Ascending aorta (tissue), 2 donors: ENCODE results near the gene FSTL5. TPM values are rescaled to one million over a fixed set of nuclear protein-coding genes. Genes with fewer than 3 reads are reported as not detected.

Experiments used
- DNase-seq, 2 donors: peaks; one replicate each; pipeline ENCODE4 v3.0.0-alpha.2; 2019; ENCODE audit warnings: low spot score in 2 of 2
- H3K27ac ChIP-seq, 2 donors: fragments of 200-600 bp; sonication (generic); one replicate each; pipeline ENCODE4 v1.5.1; 2016 to 2017; ENCODE audit warnings: mild to moderate bottlenecking in 1 of 2
- H3K27me3 ChIP-seq: fragments of 200-600 bp; sonication (generic); one replicate; pipeline ENCODE4 v1.5.1; 2017
- H3K36me3 ChIP-seq, 2 donors: fragments of 200-600 bp; sonication (generic); one replicate each; pipeline ENCODE4 v1.5.1; 2016
- H3K4me1 ChIP-seq, 2 donors: fragments of 200-600 bp; sonication (generic); one replicate each; pipeline ENCODE4 v1.5.1; 2016 to 2017; ENCODE audit warnings: mild to moderate bottlenecking in 1 of 2
- H3K4me3 ChIP-seq, 2 donors: fragments of 200-600 bp; sonication (generic); one replicate each; pipeline ENCODE4 v1.5.1; 2016 to 2017; ENCODE audit warnings: mild to moderate bottlenecking in 1 of 2
- H3K9me3 ChIP-seq, 2 donors: fragments of 200-600 bp; sonication (generic); one replicate each; pipeline ENCODE4 v1.5.1; 2016
- intact Hi-C: fragments of 100-400 bp; cut with DNase I; formaldehyde crosslinking; loops from one replicate; pipeline ENCODE4 v1.15.1; 2023
- total RNA-seq: library from RNA; depleted of rRNA; stranded (reverse); fragments of >200 nt; gene quantifications from one replicate; pipeline ENCODE4 v1.1.0, GENCODE V29; 2016
- TF ChIP-seq, protein P1 (sequence below), 3 experiments: fragments of 200-600 bp in 2 of 3; fragments of 450-650 bp in 1 of 3; sonication (generic) in 2 of 3; IDR thresholded peaks; one replicate each; pipeline ENCODE4 v1.5.1; 2016 to 2019; ENCODE audit warnings: antibody characterized with exemption in 3 of 3, mild to moderate bottlenecking in 1 of 3, moderate library complexity in 1 of 3

FSTL5 gene
- total RNA-seq, 1 donor from 2014 or later: not detected

DNA sequence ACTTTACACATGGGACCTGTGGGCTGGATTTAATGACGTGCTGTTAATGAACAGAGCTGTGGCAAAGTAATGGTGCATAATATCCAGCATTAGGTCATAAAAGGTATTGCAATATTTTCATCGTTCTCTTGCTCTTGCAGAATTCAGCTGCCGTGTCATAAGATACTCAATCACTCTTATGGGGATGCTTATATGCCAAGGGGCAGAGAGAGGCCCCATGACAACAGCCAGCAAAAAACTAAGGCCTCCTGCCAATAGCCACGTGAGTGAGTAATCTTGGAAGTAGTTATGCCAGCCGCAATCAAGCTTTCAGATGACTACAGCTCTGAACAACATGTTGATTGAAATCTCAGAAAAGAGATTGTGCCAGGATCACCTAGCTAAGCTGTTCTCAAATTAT, 616.9 kb downstream of the FSTL5 start:
- H3K9me3 ChIP-seq: no peaks in the 10 kb centered on the region
- H3K27me3 ChIP-seq: no peaks in the 10 kb centered on the region
- H3K4me3 ChIP-seq: no peak overlapping the region
- no peaks in the 10 kb centered on the region for H3K36me3 ChIP-seq
- intact Hi-C loops: no loop called here
- TF ChIP-seq, protein P1, sequence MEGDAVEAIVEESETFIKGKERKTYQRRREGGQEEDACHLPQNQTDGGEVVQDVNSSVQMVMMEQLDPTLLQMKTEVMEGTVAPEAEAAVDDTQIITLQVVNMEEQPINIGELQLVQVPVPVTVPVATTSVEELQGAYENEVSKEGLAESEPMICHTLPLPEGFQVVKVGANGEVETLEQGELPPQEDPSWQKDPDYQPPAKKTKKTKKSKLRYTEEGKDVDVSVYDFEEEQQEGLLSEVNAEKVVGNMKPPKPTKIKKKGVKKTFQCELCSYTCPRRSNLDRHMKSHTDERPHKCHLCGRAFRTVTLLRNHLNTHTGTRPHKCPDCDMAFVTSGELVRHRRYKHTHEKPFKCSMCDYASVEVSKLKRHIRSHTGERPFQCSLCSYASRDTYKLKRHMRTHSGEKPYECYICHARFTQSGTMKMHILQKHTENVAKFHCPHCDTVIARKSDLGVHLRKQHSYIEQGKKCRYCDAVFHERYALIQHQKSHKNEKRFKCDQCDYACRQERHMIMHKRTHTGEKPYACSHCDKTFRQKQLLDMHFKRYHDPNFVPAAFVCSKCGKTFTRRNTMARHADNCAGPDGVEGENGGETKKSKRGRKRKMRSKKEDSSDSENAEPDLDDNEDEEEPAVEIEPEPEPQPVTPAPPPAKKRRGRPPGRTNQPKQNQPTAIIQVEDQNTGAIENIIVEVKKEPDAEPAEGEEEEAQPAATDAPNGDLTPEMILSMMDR (IDR thresholded peaks at IDR 0.05): no peak
- DNase-seq: no peak
- H3K4me1 ChIP-seq: no peaks in the 10 kb centered on the region
- H3K27ac ChIP-seq: no peak overlapping the region

DNA sequence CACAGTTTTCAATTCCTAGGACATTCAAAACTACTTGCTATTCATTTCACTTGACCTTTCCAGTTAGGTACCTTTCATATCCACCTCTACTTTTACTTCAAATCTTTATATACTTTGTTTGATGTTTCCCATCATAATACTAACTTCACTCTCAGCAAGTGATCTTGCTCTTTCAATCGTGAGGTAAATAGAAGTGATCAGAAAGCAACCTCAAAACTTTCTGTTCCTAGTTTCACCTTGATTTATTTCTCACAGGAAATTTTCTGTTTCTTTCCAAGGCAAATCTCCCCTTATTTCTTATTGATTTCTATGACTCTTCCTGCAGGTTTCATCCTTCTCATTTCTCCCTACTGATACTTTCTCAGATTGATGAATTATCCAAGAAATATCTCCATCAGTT, 623.5 kb downstream of the FSTL5 start:
- H3K36me3 ChIP-seq: no peaks in the 10 kb centered on the region
- no peak overlapping the region for H3K27ac ChIP-seq
- no peaks in the 10 kb centered on the region for H3K9me3 ChIP-seq
- TF ChIP-seq, protein P1 (IDR thresholded peaks at IDR 0.05): no peak
- DNase-seq: no peak
- H3K4me3 ChIP-seq: no peak overlapping the region
- intact Hi-C loops: no loop called here
- H3K27me3 ChIP-seq: no peaks in the 10 kb centered on the region
- no peaks in the 10 kb centered on the region for H3K4me1 ChIP-seq

DNA sequence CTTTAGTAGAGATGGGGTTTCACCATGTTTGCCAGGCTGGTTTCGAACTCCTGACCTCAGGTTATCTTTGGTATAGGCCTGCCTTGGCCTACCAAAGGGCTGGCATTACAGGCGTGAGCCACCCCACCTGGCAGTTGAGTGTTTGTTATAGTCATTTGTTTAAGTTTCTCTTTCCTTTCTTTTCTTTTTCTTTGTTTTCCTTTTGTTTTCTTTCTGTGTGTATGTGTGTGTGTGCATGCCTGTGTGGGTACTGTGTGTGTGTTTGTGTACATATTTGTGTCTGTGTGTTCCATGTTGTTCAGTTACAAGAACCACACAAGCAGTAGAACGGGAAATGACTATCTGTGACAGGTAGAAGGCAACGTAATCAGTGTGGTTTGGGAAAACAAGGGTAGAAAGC, 624.9 kb downstream of the FSTL5 start:
- intact Hi-C loops: no loop called here
- Histone ChIP-seq H3K9me3 (no peaks in the 10 kb centered on the region), H3K27me3 (no peaks in the 10 kb centered on the region), H3K4me1 (no peaks in the 10 kb centered on the region), H3K36me3 (no peaks in the 10 kb centered on the region), H3K27ac (no peak overlapping the region), H3K4me3 (no peak overlapping the region)
- DNase-seq: no peak
- TF ChIP-seq, protein P1 (IDR thresholded peaks at IDR 0.05): no peak

DNA sequence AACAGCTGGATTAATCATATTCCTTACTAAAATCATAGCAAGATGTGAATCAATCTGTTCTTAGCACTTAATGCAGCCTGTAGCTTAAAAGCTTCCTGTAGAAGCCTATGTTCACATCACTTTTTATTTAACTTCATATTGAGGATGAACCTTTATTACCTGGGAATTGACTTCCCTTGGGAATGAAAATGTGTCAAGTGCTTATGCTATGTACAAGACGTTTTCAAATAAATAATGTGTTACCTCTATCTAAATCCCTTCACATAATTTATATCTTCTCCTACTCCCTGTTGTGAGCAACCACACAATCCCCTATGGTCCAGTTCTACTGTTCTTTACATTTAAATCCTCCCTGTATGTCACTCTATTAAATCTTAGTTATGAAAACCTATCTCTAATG, 633.1 kb downstream of the FSTL5 start:
- H3K9me3 ChIP-seq: no peaks in the 10 kb centered on the region
- DNase-seq: no peak
- TF ChIP-seq, protein P1 (IDR thresholded peaks at IDR 0.05): no peak
- H3K36me3 ChIP-seq: no peaks in the 10 kb centered on the region
- no peaks in the 10 kb centered on the region for H3K27me3 ChIP-seq
- H3K4me1 ChIP-seq: no peaks in the 10 kb centered on the region
- intact Hi-C loops: no loop called here
- no peak overlapping the region for H3K4me3 ChIP-seq
- no peak overlapping the region for H3K27ac ChIP-seq

DNA sequence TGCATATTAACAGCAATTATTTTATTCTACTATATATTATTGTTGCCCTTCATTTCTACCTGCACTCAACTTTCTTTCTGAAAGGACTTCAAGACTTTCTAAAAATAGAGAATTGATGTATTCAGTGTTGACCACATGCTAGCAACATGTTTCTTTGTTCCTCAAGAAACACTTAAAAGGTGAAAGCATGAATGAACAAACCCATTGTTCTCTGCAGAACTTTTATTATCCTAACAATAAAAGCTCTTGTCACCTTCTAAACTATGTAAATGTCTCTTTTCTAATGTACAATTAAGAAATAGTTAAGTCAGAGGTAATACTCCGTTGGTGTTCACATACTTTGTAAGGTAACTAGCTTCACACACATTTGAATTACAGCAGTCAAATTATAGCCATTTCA, 638.7 kb downstream of the FSTL5 start:
- TF ChIP-seq, protein P1 (IDR thresholded peaks at IDR 0.05): no peak
- intact Hi-C loops: no loop called here
- no peak for DNase-seq
- H3K4me3 ChIP-seq: no peak overlapping the region
- H3K4me1 ChIP-seq: no peaks in the 10 kb centered on the region
- H3K27me3 ChIP-seq: no peaks in the 10 kb centered on the region
- H3K9me3 ChIP-seq: no peaks in the 10 kb centered on the region
- no peaks in the 10 kb centered on the region for H3K36me3 ChIP-seq
- H3K27ac ChIP-seq: no peak overlapping the region

DNA sequence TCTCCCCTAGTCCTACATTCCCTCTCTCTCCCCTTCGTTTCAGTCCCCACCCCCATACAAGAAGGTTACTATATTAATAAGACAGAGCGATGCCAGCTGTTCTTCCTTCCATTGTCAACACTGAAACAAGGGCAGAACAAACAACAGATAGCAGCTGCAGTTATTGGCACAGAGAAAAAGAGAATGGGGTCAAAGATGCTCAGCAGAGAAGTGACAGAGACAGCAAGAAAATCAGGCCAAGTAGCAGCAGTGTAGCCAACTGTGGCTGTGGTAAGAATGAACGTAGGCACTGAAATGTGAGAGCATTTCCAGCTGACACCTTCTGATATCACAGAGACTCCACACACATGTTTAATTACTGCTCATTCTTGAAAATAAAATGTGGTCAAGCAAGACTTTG, 641.8 kb downstream of the FSTL5 start:
- Histone ChIP-seq H3K9me3 (no peaks in the 10 kb centered on the region), H3K4me1 (no peaks in the 10 kb centered on the region), H3K4me3 (no peak overlapping the region), H3K27ac (no peak overlapping the region), H3K27me3 (no peaks in the 10 kb centered on the region), H3K36me3 (no peaks in the 10 kb centered on the region)
- DNase-seq: no peak
- TF ChIP-seq, protein P1 (IDR thresholded peaks at IDR 0.05): no peak
- intact Hi-C loops: no loop called here
